ENCODE data around the gene NOB1.

Gene NOB1

GRCh38 chr16:69718111-69718764 lies 36.5 kb downstream of the NOB1 start:
- no peak for DNase-seq

DNA sequence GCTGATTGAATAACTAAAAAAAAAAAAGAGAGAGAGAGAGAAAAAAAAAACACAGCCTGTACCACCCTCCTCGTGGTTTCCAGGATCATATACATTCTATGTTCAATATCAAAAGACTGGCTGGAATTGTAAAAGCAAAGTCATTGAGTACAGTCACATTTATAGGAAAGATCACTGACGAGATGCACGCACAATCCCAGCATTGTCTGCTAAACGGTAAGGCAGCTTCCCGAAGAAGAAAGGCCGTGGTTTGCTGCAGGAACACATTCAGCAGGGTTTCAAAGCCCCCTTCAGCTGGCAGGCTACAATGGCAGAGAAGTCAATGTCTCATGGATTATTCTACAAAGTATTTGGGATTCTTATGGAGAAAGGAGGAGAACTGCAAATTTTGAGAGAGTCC lies 37.7 kb downstream of the NOB1 start:
- DNase-seq: no peak

DNA sequence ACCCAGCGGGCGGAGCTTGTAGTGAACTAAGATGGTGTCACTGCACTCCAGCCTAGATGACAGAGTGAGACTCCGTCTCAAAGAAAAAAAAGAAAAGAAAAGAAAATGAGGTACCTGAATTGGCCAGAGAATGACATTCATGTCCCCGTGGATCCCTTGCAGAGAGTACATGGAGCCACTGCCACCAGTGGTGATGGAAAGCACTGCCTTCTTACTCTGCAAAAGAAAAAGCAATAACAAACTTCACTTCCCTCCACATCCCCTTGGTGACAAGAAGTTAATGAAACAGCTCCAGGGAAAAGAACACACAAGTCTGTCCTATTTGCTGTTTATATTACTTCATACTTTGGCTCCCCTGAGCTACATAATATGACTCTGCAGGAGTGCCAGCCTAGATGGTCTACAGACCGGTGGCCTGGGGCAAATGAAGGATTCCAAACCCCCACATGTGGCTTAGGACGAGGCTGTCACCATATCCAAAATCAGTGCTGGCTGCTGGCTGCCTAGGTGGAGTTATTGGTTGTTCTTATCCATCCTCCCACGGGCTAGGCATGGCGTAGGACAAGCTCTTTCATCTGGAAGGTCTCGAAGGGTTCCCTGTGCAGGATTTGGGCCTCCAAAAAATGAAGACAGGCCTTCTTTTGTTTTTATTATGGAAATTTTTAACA lies 41.7 kb downstream of the NOB1 start:
- DNase-seq: no peak

- no peak for DNase-seq
Measured at GRCh38 chr16:69712277-69712676, 42.4 kb downstream of the NOB1 start.

DNA sequence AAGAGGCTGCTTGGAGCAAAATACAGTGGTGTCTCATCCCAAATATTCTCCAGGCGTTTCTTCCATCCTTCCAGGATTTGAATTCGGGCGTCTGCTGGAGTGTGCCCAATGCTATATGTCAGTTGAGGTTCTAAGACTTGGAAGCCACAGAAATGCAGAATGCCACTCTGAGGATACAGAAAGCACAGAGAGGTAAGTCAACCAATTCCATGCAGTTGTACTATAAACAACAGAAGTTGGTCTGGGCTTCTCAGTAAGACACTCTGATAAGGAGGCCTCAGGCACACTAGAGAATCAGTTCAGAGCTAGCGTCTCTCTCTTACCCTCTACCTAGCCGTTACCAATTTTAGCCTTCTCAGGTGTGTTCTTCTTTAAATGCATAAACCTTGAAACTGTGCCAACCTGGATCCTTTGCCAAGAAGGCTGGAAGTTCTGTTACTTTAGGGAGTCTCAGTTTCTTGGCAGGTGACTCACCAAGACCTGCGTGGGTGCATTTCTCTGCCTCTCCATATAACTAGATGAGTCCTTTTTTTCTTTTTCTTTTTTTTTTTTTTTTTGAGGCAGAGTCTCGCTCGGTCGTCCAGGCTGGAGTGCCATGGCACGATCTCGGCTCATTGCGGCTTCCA lies 43.5 kb downstream of the NOB1 start:
- DNase-seq: no peak

DNA sequence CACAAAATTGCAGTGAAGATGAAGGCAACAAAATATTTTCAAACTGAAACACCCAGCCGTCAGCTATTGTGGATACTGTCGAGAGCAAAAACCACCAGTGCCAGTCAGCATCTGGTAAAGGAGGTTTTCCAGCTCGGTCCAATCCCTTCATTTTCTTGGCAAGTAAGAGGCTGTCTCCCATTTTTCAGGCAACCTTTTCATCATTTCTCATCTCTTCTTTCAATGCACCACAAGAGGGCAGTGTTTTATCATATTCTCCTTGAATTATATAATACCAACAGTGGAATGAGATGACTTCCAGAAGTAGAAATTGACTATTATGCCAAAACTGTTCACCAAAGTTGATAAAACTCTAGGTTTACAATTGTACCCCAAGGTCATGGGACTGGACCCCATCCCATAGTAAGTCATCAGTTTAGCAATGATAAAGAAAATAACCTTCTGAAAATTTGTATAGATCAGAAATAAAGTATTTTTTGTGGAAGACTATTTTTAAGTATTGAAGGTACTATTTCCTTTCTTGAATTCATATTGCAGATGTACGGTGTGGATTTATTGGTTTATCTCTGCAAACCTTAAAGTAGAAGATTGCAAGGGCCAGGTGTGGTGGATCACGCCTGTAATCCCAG lies 45.2 kb downstream of the NOB1 start:
- peak; percentile 50 for DNase-seq

GRCh38 chr16:69707920-69708683 lies 46.6 kb downstream of the NOB1 start:
- no peak for DNase-seq

- DNase-seq: no peak
Measured at GRCh38 chr16:69706975-69707340, 47.8 kb downstream of the NOB1 start.

DNA sequence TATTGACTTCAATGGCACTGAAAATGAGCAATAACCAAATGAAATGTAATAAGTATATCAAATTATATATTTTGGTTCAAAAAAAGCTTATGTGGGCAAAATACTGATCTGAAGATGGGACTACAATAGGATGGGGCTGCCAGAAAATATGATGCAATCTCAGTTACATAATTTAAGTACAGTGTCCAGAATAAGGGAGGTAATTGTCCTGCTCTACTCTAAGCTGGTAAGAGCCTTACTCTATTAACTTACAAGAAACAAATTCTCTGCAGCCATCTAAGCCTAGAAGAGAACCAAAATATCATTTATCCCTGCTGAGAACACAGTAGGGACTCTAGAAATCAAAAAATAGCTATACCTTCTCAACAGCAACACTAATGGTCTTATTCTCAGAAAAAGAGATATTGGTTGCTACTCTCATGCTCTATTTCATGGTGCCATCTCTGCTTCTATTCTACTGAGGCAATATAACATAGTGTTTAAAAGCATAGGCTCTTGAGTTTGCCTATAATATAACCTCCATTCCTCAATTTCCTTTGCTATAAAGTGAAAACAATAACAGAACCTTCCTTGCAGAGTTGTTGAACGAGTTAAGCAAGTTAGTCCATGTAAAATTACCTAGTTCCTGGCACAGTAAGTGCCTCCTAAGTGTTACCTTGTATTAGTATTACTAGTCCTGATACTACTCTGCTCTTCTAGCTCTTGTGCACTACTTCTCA lies 48.3 kb downstream of the NOB1 start:
- DNase-seq: no peak

DNA sequence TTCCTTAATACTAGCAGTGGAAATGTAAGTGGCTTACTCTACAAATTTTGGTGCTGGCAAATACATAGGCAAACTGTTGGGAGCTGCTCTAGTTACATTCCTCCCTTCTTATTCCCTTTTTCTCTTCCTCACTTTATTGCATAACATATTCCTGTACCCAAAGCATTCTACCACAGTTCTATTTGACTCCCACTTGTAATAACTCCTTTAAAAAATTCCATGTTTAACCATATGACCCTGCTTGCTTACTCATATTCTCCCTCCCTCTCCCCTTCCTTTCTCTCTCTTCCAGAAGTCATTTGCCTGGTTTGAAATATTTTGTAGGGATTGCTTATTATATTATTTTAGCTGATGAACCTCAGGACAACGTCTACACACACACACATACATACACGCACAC lies 51.1 kb downstream of the NOB1 start:
- no peak for DNase-seq

GRCh38 chr16:69701866-69702265 lies 52.9 kb downstream of the NOB1 start:
- no peak for DNase-seq

- no peak for DNase-seq
Measured at GRCh38 chr16:69701452-69701851, 53.3 kb downstream of the NOB1 start.

GRCh38 chr16:69699915-69700314 lies 54.8 kb downstream of the NOB1 start:
- DNase-seq: no peak

DNA sequence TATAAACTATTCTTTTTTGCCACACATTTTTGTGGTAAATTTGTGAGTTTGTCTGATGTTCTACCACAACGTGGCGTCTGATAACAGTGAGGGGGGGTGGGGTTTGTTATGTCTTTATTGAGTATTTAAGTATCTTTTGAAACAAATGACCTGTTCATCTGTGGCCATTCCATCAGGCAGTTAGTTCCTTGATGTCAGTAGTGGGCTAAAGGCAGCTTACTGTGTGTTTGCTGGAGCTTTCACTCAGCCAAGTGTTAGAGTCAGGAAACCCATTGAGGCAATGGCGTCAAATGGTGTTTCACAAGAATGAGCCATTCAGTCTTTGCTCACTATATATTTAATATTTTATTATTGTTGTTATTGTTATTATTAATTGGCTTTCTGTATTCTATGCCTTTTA lies 56.3 kb downstream of the NOB1 start:
- no peak for DNase-seq

- DNase-seq: no peak
Measured at GRCh38 chr16:69693916-69694315, 60.8 kb downstream of the NOB1 start.

DNA sequence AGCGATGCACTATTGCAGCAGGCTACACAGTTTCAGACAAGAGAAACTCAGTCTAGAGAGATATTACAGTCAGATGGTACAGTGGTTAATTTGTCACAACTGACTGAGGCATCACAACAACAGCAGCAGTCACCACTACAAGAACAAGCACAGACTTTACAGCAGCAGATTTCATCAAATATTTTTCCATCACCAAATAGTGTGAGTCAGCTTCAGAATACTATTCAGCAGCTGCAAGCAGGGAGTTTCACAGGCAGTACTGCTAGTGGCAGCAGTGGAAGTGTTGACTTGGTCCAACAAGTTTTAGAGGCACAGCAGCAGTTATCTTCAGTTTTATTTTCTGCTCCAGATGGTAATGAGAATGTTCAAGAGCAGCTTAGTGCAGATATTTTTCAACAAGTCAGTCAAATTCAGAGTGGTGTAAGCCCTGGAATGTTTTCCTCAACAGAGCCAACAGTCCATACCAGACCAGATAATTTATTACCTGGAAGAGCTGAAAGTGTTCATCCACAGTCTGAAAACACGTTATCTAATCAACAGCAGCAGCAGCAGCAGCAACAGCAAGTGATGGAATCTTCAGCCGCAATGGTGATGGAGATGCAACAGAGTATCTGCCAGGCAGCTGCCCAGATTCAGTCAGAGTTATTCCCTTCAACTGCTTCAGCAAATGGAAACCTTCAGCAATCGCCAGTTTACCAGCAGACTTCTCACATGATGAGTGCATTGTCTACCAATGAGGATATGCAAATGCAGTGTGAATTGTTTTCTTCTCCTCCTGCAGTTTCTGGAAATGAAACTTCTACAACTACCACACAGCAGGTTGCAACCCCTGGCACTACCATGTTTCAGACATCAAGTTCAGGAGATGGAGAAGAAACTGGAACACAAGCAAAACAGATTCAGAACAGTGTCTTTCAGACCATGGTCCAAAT lies 62.5 kb downstream of the NOB1 start:
- DNase-seq: no peak

All from 8988T (cell line).